ENCODE data around the gene ZC3HAV1. TPM values are rescaled to one million over a fixed set of nuclear protein-coding genes. Genes with fewer than 3 reads are reported as not detected.
"Not testable (repeated sequence)": the region's sequence is repeated elsewhere in the genome, so short reads cannot be mapped to it uniquely, and the experiment has no call there.

ZC3HAV1 gene
- total RNA-seq, 4 donors from 2014 or later: 43.4 to 59.7 (median 50.2) TPM

- intact Hi-C loops (cut with DNase I): no loop called here
- no peaks in the 10 kb centered on the region for H3K9me3 ChIP-seq
- H3K36me3 ChIP-seq: no peaks in the 10 kb centered on the region
- peak overlapping the region; percentile 73 to 99 (median 92) for H3K4me3 ChIP-seq (replicated peaks in 1 of 3)
- peaks cover 21 to 22% of the 10 kb centered on the region in 2 donors for H3K4me1 ChIP-seq
- TF ChIP-seq POLR2A (IDR thresholded peaks at IDR 0.05) (no peak), CTCF (IDR thresholded peaks at IDR 0.05) (no peak)
- 1% methylated on average over 35 to 41 of the region's 61 CpGs for WGBS, 2 donors
- DNase-seq: peak; percentile 45 to 52
- peak overlapping the region; percentile 84 to 98 (median 94) for H3K27ac ChIP-seq
- no peaks in the 10 kb centered on the region for H3K27me3 ChIP-seq
Observed at GRCh38 chr7:139108266-139109187, 993 bp downstream of the ZC3HAV1 start.

- DNase-seq: no peak
- 63 to 65% methylated on average over 2 of the region's 2 CpGs for WGBS, 2 donors
- intact Hi-C loops (cut with DNase I): no loop called here
- TF ChIP-seq POLR2A (IDR thresholded peaks at IDR 0.05) (no peak), CTCF (IDR thresholded peaks at IDR 0.05) (no peak)
- H3K4me3 ChIP-seq (replicated peaks in 1 of 3): no peak overlapping the region
- no peaks in the 10 kb centered on the region for H3K27me3 ChIP-seq
- H3K4me1 ChIP-seq: peaks cover 28 to 35% of the 10 kb centered on the region in 2 donors
- no peaks in the 10 kb centered on the region for H3K36me3 ChIP-seq
- H3K27ac ChIP-seq: peak overlapping the region; percentile 21 to 98 (median 94)
- H3K9me3 ChIP-seq: no peaks in the 10 kb centered on the region
Observed at GRCh38 chr7:139106959-139107358, 2.6 kb downstream of the ZC3HAV1 start.

- Histone ChIP-seq H3K4me1 (peaks cover 28 to 38% of the 10 kb centered on the region in 2 donors), H3K27ac (peak overlapping the region; percentile 25 to 98 (median 94))
- H3K4me3 ChIP-seq (replicated peaks in 1 of 3); H3K36me3 ChIP-seq; H3K27me3 ChIP-seq; H3K9me3 ChIP-seq; intact Hi-C loops (cut with DNase I); DNase-seq: not testable (repeated sequence)
- 88 to 89% methylated on average over 7 of the region's 7 CpGs for WGBS, 2 donors
Observed at GRCh38 chr7:139106227-139106626, 3.3 kb downstream of the ZC3HAV1 start.

GRCh38 chr7:139105484-139105883 is 4.0 kb downstream of the ZC3HAV1 start:
- intact Hi-C loops (cut with DNase I): no loop called here

GRCh38 chr7:139104091-139104450 is 5.4 kb downstream of the ZC3HAV1 start:
- no peaks in the 10 kb centered on the region for H3K36me3 ChIP-seq
- DNase-seq: no peak
- H3K4me1 ChIP-seq: peaks cover 24 to 43% of the 10 kb centered on the region in 2 donors
- TF ChIP-seq POLR2A (IDR thresholded peaks at IDR 0.05): no peak
- no peak for TF ChIP-seq CTCF (IDR thresholded peaks at IDR 0.05)
- no peaks in the 10 kb centered on the region for H3K27me3 ChIP-seq
- H3K27ac ChIP-seq: peak overlapping the region; percentile 10 to 98 (median 37)
- WGBS, 2 donors: 71 to 86% methylated on average over 8 of the region's 8 CpGs
- H3K9me3 ChIP-seq: no peaks in the 10 kb centered on the region
- H3K4me3 ChIP-seq (replicated peaks in 1 of 3): no peak overlapping the region
- intact Hi-C loops (cut with DNase I): no loop called here

More at GRCh38 chr7:139105484-139105883, 4.0 kb downstream of the ZC3HAV1 start:
- peaks cover 28 to 38% of the 10 kb centered on the region in 2 donors for H3K4me1 ChIP-seq
- 51 to 53% methylated on average over 3 of the region's 3 CpGs for WGBS, 2 donors
- H3K36me3 ChIP-seq: no peaks in the 10 kb centered on the region
- H3K27me3 ChIP-seq: no peaks in the 10 kb centered on the region
- peak overlapping the region; percentile 25 to 98 (median 94) for H3K27ac ChIP-seq
- H3K9me3 ChIP-seq: no peaks in the 10 kb centered on the region
- TF ChIP-seq POLR2A (IDR thresholded peaks at IDR 0.05) (no peak), CTCF (IDR thresholded peaks at IDR 0.05) (no peak)
- no peak overlapping the region for H3K4me3 ChIP-seq (replicated peaks in 1 of 3)
- DNase-seq: no peak

All from thyroid gland (tissue), 4 donors.